Nephron (organoid): Measurements from ENCODE around the gene ZNF420.
"Not testable (repeated sequence)": the region's sequence is repeated elsewhere in the genome, so short reads cannot be mapped to it uniquely, and the experiment has no call there.

Experiments used
- H3K27ac Mint-ChIP-seq, 3 experiments: 2 replicates each; pipeline ENCODE4 v1.8.0; 2020; ENCODE audit warnings: mixed read lengths in 3 of 3, mild to moderate bottlenecking in 2 of 3, moderate library complexity in 1 of 3
- H3K27me3 Mint-ChIP-seq: 2 replicates; pipeline ENCODE4 v1.8.0; 2021; ENCODE audit warnings: low read depth, mild to moderate bottlenecking, moderate library complexity, mixed read lengths
- H3K36me3 Mint-ChIP-seq: 2 replicates; pipeline ENCODE4 v1.8.0; 2020; ENCODE audit warnings: low read depth, mixed read lengths
- H3K4me1 Mint-ChIP-seq: 2 replicates; pipeline ENCODE4 v1.8.0; 2020; ENCODE audit warnings: mixed read lengths
- H3K4me3 Mint-ChIP-seq, 3 experiments: 2 replicates each; pipeline ENCODE4 v1.8.0; 2020; ENCODE audit warnings: mild to moderate bottlenecking in 3 of 3, mixed read lengths in 3 of 3, moderate library complexity in 2 of 3
- H3K9me3 Mint-ChIP-seq: 2 replicates; pipeline ENCODE4 v1.8.0; 2020; ENCODE audit warnings: mixed read lengths
- TF ChIP-seq, protein P1 (sequence below), 3 experiments: fragments of 200-600 bp; sonication (generic); IDR thresholded peaks; one replicate each; pipeline ENCODE4 v1.5.0; 2021; ENCODE audit warnings: antibody characterized with exemption in 3 of 3; ENCODE audit not compliant: unreplicated experiment in 3 of 3

ZNF420 gene

DNA sequence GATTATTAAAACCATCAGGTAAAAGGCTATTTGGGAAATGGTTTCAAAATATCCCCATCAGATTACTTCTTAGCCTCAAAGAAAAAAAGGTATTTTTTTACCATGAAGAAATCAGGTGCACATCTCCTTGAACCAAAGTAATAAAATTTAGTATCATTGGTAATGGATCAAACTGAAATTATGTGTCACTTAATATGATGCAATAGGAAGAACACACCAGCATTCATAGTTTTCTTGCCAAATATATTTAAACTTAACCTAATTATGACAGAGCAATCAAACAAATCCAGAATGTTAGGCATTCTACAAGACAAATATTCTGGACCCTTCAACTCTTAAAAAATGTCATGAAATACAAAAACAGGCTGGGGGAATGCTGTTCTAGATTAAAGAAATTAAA lies 4.1 kb upstream of the ZNF420 start:
- peaks cover 52% of the 10 kb centered on the region for H3K9me3 Mint-ChIP-seq
- H3K4me3 Mint-ChIP-seq: no peak overlapping the region
- no peaks in the 10 kb centered on the region for H3K27me3 Mint-ChIP-seq
- H3K4me1 Mint-ChIP-seq: peaks cover 10% of the 10 kb centered on the region
- peaks cover 30% of the 10 kb centered on the region for H3K36me3 Mint-ChIP-seq
- H3K27ac Mint-ChIP-seq: no peak overlapping the region
- TF ChIP-seq, protein P1, sequence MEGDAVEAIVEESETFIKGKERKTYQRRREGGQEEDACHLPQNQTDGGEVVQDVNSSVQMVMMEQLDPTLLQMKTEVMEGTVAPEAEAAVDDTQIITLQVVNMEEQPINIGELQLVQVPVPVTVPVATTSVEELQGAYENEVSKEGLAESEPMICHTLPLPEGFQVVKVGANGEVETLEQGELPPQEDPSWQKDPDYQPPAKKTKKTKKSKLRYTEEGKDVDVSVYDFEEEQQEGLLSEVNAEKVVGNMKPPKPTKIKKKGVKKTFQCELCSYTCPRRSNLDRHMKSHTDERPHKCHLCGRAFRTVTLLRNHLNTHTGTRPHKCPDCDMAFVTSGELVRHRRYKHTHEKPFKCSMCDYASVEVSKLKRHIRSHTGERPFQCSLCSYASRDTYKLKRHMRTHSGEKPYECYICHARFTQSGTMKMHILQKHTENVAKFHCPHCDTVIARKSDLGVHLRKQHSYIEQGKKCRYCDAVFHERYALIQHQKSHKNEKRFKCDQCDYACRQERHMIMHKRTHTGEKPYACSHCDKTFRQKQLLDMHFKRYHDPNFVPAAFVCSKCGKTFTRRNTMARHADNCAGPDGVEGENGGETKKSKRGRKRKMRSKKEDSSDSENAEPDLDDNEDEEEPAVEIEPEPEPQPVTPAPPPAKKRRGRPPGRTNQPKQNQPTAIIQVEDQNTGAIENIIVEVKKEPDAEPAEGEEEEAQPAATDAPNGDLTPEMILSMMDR (IDR thresholded peaks at IDR 0.05; ENCODE audit: unreplicated experiment in 3 of 3): no peak

DNA sequence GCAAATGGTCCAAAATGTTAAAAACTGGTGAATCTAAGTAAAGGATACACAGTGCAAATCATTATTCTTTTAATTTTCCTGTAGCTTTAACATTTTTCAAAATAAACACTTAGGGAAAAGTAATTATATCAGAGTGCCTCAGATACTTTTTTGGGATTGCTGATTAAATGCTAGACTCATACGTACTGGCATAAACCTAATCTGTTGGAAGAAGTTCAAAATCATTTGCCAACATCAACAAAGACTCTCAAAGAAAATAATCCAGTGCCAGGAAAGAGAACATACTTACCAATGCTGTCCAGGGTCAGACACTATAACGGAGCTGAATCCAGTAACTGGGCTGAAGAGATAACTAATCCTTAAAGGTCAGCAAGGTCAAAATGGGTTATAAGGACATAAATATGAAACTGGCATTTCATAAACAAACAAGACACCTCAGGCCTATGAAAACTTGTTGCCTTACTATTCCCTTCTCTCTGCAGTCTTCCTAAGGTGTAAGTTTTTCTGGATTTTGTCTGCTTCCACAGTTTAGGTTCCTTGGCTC lies 3.3 kb upstream of the ZNF420 start:
- no peak overlapping the region for H3K27ac Mint-ChIP-seq
- TF ChIP-seq, protein P1 (IDR thresholded peaks at IDR 0.05; ENCODE audit: unreplicated experiment in 3 of 3): no peak
- no peaks in the 10 kb centered on the region for H3K27me3 Mint-ChIP-seq
- peaks cover 51% of the 10 kb centered on the region for H3K9me3 Mint-ChIP-seq
- H3K4me3 Mint-ChIP-seq: peak overlapping the region in 2 of 3 experiments; percentile 26 to 29
- peaks cover 35% of the 10 kb centered on the region for H3K36me3 Mint-ChIP-seq
- peaks cover 10% of the 10 kb centered on the region for H3K4me1 Mint-ChIP-seq

DNA sequence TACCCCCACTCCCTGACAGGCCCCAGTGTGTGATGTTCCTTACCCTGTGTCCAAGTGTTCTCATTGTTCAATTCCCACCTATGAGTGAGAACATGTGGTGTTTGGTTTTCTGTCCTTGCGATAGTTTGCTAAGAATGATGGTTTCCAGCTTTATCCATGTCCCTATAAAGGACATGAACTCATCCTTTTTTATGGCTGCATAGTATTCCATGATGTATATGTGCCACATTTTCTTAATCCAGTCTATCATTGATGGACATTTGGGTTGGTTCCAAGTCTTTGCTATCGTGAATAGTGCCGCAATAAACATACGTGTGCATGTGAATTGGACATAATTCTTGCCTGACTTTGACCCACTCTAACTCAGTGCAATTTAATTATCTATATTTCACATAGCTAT lies 1.7 kb upstream of the ZNF420 start:
- H3K27me3 Mint-ChIP-seq, H3K4me1 Mint-ChIP-seq, H3K27ac Mint-ChIP-seq: not testable (repeated sequence)
- peak overlapping the region; percentile 93 to 98 (median 98) for H3K4me3 Mint-ChIP-seq
- peaks cover 57% of the 10 kb centered on the region for H3K9me3 Mint-ChIP-seq
- H3K36me3 Mint-ChIP-seq: peaks cover 52% of the 10 kb centered on the region

DNA sequence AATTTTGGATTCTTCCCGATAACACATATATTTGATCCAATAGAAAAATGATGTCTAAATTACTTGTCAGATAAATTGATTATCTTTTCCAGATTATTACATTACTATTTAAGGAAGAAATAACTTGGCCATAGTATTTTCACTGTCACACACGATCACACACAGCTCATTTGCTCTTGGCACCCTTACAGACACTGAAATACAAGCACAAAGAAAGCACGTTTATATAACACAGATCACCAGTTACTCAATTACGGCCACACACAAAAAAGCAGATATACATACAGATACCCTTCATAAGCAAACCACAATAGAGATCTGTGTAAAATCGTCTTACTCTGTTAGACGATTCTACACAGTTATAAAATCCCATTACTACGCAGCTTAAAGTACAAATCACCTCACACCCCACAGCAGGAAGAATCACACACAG lies 716 bp upstream of the ZNF420 start:
- TF ChIP-seq, protein P1 (IDR thresholded peaks at IDR 0.05; ENCODE audit: unreplicated experiment in 3 of 3): no peak
- Mint-ChIP-seq H3K27me3 (no peaks in the 10 kb centered on the region), H3K9me3 (peaks cover 59% of the 10 kb centered on the region), H3K36me3 (peaks cover 62% of the 10 kb centered on the region), H3K4me3 (peak overlapping the region; percentile 93 to 98 (median 98)), H3K27ac (peak overlapping the region; percentile 92 to 96 (median 96)), H3K4me1 (peaks cover 10% of the 10 kb centered on the region)

DNA sequence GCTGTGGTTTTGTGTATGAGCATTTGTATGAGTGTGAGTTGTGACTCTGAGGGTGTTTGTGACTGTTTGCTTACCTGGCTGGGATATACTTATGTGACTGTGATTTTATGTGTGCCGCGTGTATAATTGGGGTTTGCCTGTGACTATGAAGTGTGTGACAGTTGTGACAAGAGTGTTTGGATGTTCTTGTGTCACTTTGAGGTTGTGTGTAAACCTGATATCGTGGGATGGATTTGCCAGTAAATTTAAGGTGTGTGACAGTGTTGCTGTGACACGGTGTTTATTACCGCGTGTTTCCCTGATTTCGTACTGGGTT lies 442 bp downstream of the ZNF420 start:
- H3K27me3 Mint-ChIP-seq: no peaks in the 10 kb centered on the region
- peaks cover 10% of the 10 kb centered on the region for H3K4me1 Mint-ChIP-seq
- TF ChIP-seq, protein P1 (IDR thresholded peaks at IDR 0.05; ENCODE audit: unreplicated experiment in 3 of 3): no peak
- peak overlapping the region; percentile 93 to 98 (median 98) for H3K4me3 Mint-ChIP-seq
- peaks cover 67% of the 10 kb centered on the region for H3K9me3 Mint-ChIP-seq
- peak overlapping the region; percentile 92 to 96 (median 96) for H3K27ac Mint-ChIP-seq
- H3K36me3 Mint-ChIP-seq: peaks cover 73% of the 10 kb centered on the region

DNA sequence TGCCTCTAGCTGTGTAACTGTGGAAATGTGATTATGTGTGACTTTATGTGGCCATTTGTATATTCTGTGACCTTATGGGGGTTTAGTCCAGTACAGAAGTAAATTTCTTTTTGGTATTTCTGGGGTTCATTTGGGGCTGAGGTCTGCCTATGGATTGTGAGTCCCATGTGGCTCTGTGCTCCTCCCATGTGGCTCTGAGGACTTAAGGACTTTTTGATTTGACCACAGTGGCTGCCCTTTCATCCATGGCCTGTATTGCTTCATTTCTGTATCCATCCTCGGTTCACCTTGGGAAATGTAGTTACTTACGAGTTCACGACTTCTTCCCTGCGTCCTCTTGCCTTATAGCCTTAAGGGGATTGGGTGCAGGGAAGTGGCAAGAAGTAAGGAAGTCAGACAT lies 1.0 kb downstream of the ZNF420 start:
- Mint-ChIP-seq H3K27ac (peak overlapping the region; percentile 92 to 96 (median 96)), H3K4me1 (peaks cover 10% of the 10 kb centered on the region), H3K27me3 (no peaks in the 10 kb centered on the region), H3K9me3 (peaks cover 65% of the 10 kb centered on the region), H3K4me3 (peak overlapping the region; percentile 93 to 98 (median 98)), H3K36me3 (peaks cover 74% of the 10 kb centered on the region)
- TF ChIP-seq, protein P1 (IDR thresholded peaks at IDR 0.05; ENCODE audit: unreplicated experiment in 3 of 3): no peak
